ENCODE results near the gene ZNF598.

DNA sequence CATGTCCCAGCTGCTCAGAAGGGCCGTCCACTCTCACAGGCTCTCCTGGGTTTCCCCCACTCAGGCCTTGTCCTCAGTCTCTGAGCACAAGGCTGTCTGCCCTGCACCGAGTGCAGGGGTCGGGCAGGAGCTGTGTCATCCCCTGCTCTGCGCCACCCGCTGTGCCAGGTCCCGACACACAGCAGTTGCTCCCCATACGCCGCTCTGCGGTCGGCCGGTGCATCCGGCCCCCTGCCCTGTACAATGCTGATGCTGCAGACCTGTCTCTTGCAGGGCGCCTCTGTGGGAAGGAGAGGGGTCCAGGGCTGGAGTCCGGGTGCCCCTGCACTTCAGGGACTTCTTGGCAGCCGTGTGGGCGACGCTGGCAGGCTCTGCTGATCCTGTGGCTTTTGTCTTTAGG lies 44.3 kb upstream of the ZNF598 start:
- TF ChIP-seq POLR2AphosphoS5 (IDR thresholded peaks at IDR 0.05) (no peak), EP300 (IDR thresholded peaks at IDR 0.05) (no peak)
- TF ChIP-seq, protein P1, sequence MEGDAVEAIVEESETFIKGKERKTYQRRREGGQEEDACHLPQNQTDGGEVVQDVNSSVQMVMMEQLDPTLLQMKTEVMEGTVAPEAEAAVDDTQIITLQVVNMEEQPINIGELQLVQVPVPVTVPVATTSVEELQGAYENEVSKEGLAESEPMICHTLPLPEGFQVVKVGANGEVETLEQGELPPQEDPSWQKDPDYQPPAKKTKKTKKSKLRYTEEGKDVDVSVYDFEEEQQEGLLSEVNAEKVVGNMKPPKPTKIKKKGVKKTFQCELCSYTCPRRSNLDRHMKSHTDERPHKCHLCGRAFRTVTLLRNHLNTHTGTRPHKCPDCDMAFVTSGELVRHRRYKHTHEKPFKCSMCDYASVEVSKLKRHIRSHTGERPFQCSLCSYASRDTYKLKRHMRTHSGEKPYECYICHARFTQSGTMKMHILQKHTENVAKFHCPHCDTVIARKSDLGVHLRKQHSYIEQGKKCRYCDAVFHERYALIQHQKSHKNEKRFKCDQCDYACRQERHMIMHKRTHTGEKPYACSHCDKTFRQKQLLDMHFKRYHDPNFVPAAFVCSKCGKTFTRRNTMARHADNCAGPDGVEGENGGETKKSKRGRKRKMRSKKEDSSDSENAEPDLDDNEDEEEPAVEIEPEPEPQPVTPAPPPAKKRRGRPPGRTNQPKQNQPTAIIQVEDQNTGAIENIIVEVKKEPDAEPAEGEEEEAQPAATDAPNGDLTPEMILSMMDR (IDR thresholded peaks at IDR 0.05), result no peak
